GM19193 (cell line): Measurements from ENCODE around the gene PNKD.

Experiments
- POLR2A ChIP-seq: IDR thresholded peaks from 4 replicates; pipeline ENCODE4 v1.6.1; 2011; ENCODE audit not compliant: insufficient read depth, insufficient read length; ENCODE audit errors: extremely low read depth

The PNKD gene

DNA sequence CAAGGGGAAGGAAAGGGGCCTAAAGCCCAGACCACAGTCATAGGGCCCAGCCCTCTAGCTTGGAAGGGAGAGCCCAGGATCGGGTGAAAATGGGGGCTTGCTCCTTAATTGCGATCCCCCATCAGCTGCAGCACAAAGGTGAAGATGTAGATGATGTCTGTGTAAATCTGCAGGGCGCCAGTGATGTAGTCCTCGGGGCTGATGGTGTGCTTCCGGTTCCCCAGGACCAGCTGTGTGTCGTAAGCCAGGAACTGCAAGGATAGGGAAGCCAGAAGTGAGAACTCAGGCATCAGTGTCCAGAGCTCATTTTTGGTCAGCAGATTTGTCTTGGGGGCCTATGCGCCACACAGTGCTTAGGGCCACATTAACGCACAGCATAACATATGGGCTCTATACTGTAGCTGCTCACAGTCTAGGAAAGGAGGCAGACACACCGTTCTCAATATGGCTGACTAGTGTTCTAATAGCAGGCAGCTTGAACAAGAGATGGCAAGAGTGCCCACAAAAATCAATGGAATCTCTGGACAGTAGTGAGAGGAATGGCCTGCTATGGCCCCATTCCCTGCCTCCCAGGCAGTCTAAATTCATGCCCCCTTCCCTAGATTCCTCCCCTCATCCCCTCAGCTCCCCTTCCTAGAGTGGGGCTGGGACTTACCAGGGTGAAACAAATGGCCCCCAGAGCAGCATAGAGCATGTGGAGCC, 5.2 kb downstream of the PNKD start:
- no peak for TF ChIP-seq POLR2A

DNA sequence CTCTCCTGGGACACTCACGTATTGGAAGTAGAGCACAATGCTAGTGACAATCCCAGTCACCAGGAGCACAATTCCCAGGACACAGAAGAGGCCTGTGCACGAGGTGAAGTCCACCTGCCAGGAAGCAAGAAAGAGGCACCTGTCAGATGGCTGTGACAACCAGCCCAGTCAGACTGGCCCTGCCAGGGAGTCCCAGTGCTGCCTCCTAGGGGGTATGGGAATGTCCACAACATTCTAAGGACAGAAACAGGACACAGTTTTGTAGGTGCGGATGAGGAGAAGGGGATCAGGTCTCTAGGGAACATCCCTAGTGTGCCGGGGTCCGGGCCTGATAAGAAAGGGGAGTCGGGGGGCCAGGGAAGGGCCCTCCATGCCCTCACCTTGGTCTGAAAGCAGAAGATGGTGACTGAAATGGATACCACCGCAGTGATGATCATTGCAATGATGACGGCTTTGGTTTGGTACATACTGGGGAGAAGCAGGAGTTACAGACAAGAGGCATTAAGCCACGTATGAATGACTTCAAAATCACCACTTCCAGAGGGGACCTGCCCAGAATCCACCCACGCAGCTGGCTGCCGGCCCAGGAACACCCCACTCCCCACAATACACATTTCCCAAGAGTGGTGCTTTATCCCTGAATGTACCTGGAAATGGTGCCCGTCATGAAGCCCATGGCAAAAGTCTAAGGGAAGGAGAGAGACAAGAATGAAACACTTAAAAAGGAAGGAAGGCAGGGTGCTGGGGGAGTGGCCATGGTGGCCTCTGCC, 6.9 kb downstream of the PNKD start:
- TF ChIP-seq POLR2A = no peak

DNA sequence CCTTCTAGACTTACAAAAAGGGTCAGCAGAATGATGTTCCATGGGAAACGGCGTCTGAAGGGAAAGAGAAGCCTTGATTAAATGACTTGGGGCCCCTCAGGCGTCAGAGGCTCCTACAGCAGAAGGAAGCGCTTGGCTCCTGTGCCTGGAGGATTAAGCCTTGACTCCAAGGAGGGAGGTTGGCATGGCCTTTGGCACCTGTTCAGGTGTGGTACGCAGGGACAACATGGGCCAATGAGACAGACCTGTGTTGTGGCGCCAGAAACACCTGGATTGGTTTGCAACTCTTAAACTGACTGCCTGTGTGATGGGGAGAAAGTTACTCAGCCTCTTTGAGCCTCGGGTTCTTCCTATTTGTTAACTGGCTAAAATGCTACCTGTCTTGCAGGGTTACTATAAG, 7.6 kb downstream of the PNKD start:
- no peak for TF ChIP-seq POLR2A

DNA sequence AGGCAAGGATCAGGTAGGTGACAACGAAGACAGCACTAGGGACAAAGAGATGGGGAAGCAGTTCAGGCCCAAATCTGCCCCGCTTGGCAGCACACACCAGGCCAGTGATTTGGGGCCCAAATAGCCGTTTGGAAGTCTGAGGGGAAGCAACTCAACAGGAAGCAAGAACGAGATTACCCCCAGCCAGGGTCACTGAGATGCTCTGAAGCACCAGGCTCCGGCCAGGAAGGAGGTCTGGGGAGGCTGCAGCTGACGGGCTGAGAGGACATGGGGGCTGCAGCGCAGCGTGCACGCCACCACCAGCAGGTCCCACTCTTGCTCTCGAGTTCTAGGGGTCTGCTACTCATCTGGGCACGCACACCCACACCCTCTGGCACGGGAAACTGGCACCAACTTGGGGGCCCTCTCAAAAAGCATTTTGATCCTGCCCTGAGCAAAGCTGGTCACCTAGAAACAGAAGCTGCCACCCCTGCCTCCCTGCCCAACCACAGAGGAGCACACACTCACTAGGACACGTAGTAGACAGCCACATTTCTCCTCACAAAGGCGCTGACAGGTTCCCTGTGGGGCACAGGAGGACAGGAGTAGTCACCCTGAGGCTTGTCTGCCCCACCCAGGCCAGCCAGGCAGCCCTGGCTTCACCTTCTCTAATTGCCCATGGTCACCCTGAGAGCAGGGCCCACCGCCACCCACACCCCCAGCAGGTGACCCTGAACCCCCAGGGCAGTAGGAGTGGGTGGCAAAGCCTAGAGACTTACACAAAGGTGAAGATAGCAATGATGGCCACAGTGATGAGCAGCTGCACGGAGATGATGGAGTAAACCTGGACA, 8.4 kb downstream of the PNKD start:
- TF ChIP-seq POLR2A = no peak

GRCh38 chr2:218280260-218280870, 10.0 kb downstream of the PNKD start:
- no peak for TF ChIP-seq POLR2A

DNA sequence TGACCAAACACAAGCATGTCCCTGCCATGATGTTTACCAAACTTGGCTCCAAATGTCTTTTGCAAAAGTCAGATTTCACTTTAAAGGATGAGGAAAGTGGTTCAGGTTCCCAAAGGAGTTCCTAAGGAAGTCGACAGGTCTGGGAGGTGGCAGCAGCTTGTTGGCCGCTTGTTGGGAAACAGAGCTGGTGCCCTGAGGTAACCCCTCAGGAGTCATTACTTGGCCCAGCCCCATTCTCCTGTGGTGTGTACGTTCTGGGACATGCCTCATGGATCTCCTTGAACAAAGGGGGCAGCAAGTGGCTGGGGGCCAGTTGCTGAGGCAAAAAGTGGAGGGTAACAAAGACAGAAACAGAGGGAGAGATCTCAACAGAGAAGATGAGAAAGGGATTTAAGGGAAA, 11.1 kb downstream of the PNKD start:
- no peak for TF ChIP-seq POLR2A

- TF ChIP-seq POLR2A = no peak
Observed at GRCh38 chr2:218282173-218282991, 12.1 kb downstream of the PNKD start.

DNA sequence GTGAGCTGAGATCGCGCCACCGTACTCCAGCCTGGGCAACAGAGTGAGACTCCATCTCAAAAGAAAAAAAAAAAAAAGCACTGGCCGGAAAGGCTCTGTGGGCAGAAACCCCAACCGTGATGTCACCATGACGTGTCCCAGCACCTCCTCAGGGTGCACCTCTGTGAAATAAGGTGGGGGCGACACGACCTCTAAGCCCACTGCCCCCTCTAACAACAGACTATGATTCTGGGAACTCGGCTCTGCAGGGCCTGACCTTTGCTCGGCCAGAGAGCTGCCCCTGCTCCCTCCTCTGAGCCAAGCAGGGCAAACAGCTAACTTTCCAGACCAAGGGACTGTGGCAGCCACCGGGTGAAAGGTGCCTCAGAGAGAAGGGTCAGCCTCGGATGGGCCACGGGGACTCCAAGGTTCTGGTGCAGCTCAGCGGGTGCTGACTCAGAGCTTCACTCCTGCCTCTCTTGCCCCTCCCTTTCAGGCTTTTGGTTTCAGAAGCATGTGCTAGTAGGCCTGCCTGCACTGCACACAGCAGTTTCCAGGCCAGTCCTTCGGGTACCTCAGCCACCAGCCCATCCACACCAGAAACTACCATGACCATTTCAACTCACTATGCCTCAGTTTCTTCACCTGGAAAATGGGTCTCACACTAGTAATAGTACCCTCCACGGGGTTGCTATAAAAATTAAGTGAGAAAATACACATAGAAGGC, 13.9 kb downstream of the PNKD start:
- TF ChIP-seq POLR2A = no peak

DNA sequence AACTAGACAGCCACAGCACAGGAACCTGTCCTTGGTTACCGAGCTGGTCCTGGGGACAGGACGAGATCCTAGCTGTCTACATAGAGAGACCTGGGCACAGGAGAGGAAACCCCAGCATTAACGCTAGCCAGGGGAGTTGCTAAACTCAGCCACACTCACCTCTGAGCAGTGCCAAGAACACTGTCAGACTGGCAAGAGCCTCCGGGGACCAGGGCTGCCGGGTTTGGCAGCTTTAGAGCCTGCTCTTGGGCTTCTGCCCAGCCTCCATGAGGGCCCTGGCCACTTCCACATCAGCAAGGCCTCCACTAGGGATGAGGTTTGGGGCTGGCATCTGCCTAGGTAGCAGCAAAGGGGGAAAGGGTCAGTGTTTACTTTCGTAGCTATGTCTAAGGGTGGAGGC, 15.3 kb downstream of the PNKD start:
- TF ChIP-seq POLR2A = no peak

DNA sequence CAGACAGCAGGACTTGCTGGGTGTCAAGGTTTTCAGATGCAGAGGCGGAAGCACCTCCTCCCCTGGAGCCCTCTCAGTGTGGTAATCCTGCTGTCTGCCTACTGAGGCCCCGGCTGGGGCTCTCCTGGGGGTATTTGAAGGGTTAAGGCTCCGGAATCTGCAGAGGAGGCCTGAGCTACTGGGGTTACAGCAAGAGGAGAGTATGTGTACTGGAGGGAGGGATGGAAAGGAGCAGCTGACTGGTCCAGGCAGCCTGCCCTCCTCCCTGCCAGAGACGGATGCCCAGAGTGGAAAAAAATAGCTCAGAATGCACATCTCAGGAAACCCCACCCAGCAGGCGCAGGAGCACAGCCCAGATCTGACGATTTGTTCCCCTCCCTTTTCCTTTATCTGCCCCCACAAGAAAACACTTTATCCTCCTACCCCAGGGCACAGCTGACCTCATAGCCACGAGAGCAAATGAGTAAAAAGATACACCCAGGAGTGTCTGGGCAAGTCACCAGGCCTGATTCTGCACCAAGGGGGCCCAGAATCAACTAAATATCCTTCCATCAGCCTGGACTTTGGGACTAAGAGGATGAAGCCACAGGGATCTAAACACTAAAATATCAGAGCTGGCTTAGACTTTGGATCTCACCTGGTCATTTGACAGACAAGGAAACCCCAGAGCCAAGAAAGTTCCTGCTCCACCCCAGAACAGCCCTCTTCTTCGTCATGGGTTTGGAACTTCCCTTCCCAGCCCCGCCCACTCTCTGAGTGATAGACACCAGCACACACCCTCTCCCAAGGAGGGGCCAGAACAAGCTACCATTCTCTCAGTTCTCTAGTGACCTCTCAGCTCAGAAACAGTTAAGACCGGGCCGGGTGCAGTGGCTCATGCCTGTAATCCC, 16.5 kb downstream of the PNKD start:
- TF ChIP-seq POLR2A = peak; percentile 23

- no peak for TF ChIP-seq POLR2A
Observed at GRCh38 chr2:218289639-218290315, 19.5 kb downstream of the PNKD start.
